Type B pancreatic cell (in vitro differentiated cells): ENCODE measurements around the gene GPX3. TPM values are rescaled to one million over a fixed set of nuclear protein-coding genes. Genes with fewer than 3 reads are reported as not detected.
A peak's percentile ranks its signal among the peaks of the same experiment; 100 is the strongest.

ENCODE experiments used
- DNase-seq: peaks from one replicate; pipeline ENCODE4 v3.0.0; 2021; ENCODE audit warnings: mixed read lengths; ENCODE audit not compliant: unreplicated experiment; ENCODE audit errors: extremely low spot score
- H3K27ac Mint-ChIP-seq: 2 replicates; pipeline ENCODE4 v1.8.0; 2021; ENCODE audit warnings: mild to moderate bottlenecking, mixed read lengths
- H3K27me3 Mint-ChIP-seq: 2 replicates; pipeline ENCODE4 v1.8.0; 2021; ENCODE audit warnings: mixed read lengths
- H3K36me3 Mint-ChIP-seq: 2 replicates; pipeline ENCODE4 v1.8.0; 2021; ENCODE audit warnings: mixed read lengths
- H3K4me1 Mint-ChIP-seq: one replicate; pipeline ENCODE4 v1.8.0; 2021; ENCODE audit warnings: mixed read lengths; ENCODE audit not compliant: unreplicated experiment
- H3K4me3 Mint-ChIP-seq: 2 replicates; pipeline ENCODE4 v1.8.0; 2021; ENCODE audit warnings: mild to moderate bottlenecking, mixed read lengths
- H3K9me3 Mint-ChIP-seq: 2 replicates; pipeline ENCODE4 v1.8.0; 2021; ENCODE audit warnings: mixed read lengths
- total RNA-seq: library from RNA; stranded (reverse); gene quantifications from 2 replicates; pipeline ENCODE4 v1.2.1, GENCODE V29; 2021; ENCODE audit warnings: low replicate concordance
- TF ChIP-seq, protein P1 (sequence below): fragments of 200-600 bp; sonication (generic); conservative IDR thresholded peaks from 2 replicates; pipeline ENCODE4 v1.5.0; 2021; ENCODE audit warnings: antibody characterized with exemption, mild to moderate bottlenecking

The GPX3 gene
- total RNA-seq, 1 donor from 2014 or later = 18.4 TPM

DNA sequence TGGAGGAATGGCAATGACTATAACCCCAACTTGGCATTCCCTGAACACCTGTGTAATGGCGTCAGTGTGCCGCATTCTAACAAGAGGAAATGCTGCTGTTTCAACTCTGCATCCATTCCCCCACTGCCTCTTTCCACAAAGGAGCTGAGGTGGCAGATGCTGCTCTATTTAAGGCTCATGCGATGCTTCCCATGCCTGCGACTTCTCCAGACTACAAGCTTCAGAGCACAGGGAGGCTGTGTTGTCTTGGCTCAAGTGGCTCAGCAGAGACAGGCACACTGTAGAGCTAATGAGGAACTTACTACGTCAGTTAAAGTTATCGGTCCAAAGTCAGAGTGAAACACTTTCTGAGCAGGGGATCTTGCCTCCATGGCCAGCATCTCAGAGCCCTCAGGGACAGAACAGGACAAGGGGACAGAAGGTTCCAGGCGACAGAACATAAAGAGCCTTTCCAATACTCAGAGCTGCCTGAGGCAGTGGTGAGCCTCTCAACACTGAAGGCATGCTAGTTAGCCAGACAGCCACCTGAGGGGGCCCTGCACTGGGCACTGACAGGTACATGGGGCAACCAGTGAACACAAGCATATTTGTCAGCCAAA, 38.6 kb downstream of the GPX3 start:
- DNase-seq = no peak
- TF ChIP-seq, protein P1, sequence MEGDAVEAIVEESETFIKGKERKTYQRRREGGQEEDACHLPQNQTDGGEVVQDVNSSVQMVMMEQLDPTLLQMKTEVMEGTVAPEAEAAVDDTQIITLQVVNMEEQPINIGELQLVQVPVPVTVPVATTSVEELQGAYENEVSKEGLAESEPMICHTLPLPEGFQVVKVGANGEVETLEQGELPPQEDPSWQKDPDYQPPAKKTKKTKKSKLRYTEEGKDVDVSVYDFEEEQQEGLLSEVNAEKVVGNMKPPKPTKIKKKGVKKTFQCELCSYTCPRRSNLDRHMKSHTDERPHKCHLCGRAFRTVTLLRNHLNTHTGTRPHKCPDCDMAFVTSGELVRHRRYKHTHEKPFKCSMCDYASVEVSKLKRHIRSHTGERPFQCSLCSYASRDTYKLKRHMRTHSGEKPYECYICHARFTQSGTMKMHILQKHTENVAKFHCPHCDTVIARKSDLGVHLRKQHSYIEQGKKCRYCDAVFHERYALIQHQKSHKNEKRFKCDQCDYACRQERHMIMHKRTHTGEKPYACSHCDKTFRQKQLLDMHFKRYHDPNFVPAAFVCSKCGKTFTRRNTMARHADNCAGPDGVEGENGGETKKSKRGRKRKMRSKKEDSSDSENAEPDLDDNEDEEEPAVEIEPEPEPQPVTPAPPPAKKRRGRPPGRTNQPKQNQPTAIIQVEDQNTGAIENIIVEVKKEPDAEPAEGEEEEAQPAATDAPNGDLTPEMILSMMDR = no peak
- Mint-ChIP-seq H3K9me3 (no peaks in the 10 kb centered on the region), H3K4me3 (no peak overlapping the region), H3K4me1 (no peaks in the 10 kb centered on the region), H3K27me3 (no peaks in the 10 kb centered on the region), H3K36me3 (peaks cover 12% of the 10 kb centered on the region), H3K27ac (no peak overlapping the region)

DNA sequence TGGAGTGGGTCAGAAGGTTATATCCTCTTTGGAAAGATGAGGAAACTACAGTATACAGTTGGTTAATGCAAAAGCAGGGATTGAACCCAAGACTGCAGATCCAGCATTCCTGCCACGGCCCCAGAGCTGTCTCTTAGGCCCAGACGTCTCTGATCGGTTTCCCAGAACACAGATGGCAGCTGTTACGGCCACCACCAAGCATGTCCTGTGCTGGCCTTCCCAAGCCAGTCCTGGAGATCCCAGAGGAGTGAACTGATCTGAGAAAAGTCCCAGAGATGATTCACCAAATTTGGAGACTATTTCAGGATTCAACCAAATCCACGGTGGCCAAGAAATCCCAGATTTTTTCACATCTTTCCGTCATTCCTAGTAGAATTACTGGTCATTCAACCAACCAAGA, 40.4 kb downstream of the GPX3 start:
- TF ChIP-seq, protein P1 = no peak
- no peak overlapping the region for H3K4me3 Mint-ChIP-seq
- H3K27me3 Mint-ChIP-seq = no peaks in the 10 kb centered on the region
- no peak for DNase-seq
- H3K27ac Mint-ChIP-seq = no peak overlapping the region
- no peaks in the 10 kb centered on the region for H3K4me1 Mint-ChIP-seq
- H3K36me3 Mint-ChIP-seq = peaks cover 13% of the 10 kb centered on the region
- no peaks in the 10 kb centered on the region for H3K9me3 Mint-ChIP-seq

DNA sequence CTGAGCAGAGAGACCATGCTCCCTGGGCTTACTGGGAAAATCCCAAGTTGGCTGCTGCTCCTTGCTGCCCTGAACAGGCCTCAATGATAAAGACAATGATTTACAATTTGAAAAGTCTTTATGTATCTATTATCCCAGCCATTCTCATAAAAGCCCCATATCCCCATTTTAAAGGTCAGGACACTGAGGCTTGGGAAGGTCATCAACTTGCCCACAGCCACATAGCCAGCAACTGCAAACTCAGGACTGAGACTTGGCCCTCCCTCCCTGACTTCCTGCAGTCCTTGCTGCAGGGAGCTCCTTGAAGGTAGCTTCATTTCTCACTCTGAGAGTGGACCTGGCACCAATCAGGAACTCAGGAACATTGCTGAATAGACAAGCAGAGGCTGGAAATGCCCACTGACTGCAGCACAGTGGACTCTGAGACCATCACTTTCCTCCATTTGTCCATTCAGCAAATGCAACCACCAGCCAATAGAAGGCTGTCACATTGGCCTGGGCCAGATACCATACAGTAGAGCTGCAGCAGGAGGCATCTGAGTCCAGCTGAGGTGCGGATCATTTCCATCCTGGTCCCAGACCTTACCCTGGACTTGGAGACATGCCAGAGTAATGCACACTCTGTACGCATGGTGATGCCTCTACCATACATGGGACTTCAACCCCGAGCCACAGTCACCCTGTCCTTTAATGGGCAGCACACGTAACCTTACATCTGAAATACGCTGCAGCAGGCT, 42.2 kb downstream of the GPX3 start:
- TF ChIP-seq, protein P1 = no peak
- Mint-ChIP-seq H3K27ac (no peak overlapping the region), H3K36me3 (peaks cover 11% of the 10 kb centered on the region), H3K4me3 (no peak overlapping the region), H3K4me1 (peaks cover 6% of the 10 kb centered on the region), H3K27me3 (no peaks in the 10 kb centered on the region), H3K9me3 (no peaks in the 10 kb centered on the region)
- DNase-seq = no peak

DNA sequence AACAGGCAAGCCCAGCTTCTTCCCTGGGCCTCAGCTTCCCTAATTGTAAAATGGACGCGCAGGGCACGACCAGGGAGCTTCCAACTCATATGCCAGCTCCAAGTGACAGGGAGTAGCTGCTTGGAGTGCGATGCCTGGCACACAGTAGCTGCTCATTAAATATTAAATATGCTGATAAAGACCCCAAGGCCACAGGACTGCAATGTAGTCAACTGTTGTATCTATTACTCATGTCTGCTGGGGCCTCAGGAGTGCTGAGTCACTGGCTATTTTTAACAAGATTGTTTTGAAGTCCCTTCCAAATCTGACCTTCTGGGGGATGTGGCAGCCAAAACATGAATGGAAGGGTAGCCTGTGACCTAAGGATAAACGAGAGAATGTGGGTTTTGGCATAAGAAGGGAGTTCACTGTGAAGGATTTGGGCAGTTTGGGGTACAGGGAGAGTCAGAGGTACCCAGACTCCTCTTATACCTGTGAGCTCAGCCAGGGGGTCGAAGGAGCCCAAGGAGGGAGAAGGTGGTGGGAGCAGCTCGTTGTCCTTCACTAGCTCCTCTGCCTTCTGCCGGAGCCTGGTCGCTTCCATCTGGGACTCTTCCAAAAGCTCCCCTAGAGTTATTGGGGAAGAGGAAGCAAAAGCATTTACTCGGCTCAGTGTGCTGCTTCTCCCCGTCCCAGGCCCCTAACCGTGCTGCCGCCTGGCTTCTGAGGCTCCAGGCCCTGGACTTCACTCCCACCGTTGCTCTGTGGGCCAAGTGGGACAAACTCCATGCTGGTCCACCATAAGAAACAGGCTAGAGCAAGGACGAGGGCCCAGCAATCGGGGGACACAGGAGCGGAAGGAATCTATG, 43.0 kb downstream of the GPX3 start:
- H3K27me3 Mint-ChIP-seq = no peaks in the 10 kb centered on the region
- peak overlapping the region; percentile 53 for H3K27ac Mint-ChIP-seq
- TF ChIP-seq, protein P1 = no peak
- no peak overlapping the region for H3K4me3 Mint-ChIP-seq
- H3K9me3 Mint-ChIP-seq = no peaks in the 10 kb centered on the region
- H3K4me1 Mint-ChIP-seq = peaks cover 10% of the 10 kb centered on the region
- no peak for DNase-seq
- peaks cover 14% of the 10 kb centered on the region for H3K36me3 Mint-ChIP-seq

GRCh38 chr5:151064916-151065499, 44.6 kb downstream of the GPX3 start:
- Mint-ChIP-seq H3K27me3 (no peaks in the 10 kb centered on the region), H3K36me3 (peaks cover 14% of the 10 kb centered on the region), H3K4me1 (peaks cover 10% of the 10 kb centered on the region), H3K9me3 (no peaks in the 10 kb centered on the region), H3K4me3 (no peak overlapping the region), H3K27ac (no peak overlapping the region)
- TF ChIP-seq, protein P1 = no peak
- DNase-seq = no peak
